ENCODE results near the gene OR6A2.
A peak's percentile ranks its signal among the peaks of the same experiment; 100 is the strongest.

OR6A2 gene

DNA sequence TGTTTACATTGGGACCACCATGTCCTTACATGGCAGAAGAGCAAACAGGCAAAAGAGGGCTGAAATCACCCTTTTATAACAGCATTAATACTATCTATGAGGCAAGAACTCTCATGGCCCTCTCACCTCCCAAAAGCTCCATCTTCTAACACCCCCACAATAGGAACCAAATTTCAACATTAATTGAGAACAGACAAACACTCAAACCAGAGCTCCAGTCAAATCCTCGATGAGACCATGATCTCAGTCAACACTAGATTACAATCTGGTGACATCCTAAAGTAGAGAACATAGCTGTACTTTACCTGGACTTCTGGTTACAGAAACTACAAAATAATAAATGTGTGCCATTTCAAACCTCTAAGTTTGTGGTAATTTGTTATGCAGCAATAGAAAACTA, 52.9 kb downstream of the OR6A2 start:
- peaks cover 13% of the 10 kb centered on the region for H3K4me1 ChIP-seq (ENCODE audit: low read depth, poor library complexity, severe bottlenecking)
- H3K4me3 ChIP-seq (IDR thresholded peaks at IDR 0.05; ENCODE audit: insufficient read depth, low read depth, low read length): no peak overlapping the region
- H3K27ac ChIP-seq: peak overlapping the region; percentile 15; the same call in 1 of the 2 replicates
- peak overlapping the region; percentile 78 for H3K4me2 ChIP-seq
- no peaks in the 10 kb centered on the region for H4K20me1 ChIP-seq (ENCODE audit: insufficient read depth)
- no peak for TF ChIP-seq CTCF (conservative IDR thresholded peaks at IDR 0.05; ENCODE audit: low read depth, low read length)
- H3K27me3 ChIP-seq (ENCODE audit: insufficient read depth, low read depth): no peaks in the 10 kb centered on the region
- H3K79me2 ChIP-seq (ENCODE audit: insufficient read depth, low read depth): no peaks in the 10 kb centered on the region
- H3K9ac ChIP-seq: peak overlapping the region; percentile 29; the same call in 1 of the 2 replicates
- peak overlapping the region; percentile 92 for H2AFZ ChIP-seq (ENCODE audit: low read depth)
- no peaks in the 10 kb centered on the region for H3K36me3 ChIP-seq (ENCODE audit: insufficient read depth)

GRCh38 chr11:6746086-6746618, 53.3 kb downstream of the OR6A2 start:
- Histone ChIP-seq H3K36me3 (ENCODE audit: insufficient read depth) (no peaks in the 10 kb centered on the region), H3K27ac (peak overlapping the region; percentile 15; the same call in 1 of the 2 replicates), H4K20me1 (ENCODE audit: insufficient read depth) (no peaks in the 10 kb centered on the region), H3K9ac (peak overlapping the region; percentile 29; the same call in 1 of the 2 replicates), H3K4me1 (ENCODE audit: low read depth, poor library complexity, severe bottlenecking) (peaks cover 13% of the 10 kb centered on the region), H2AFZ (ENCODE audit: low read depth) (peak overlapping the region; percentile 92), H3K4me3 (IDR thresholded peaks at IDR 0.05; ENCODE audit: insufficient read depth, low read depth, low read length) (no peak overlapping the region), H3K4me2 (peak overlapping the region; percentile 78), H3K27me3 (ENCODE audit: insufficient read depth, low read depth) (no peaks in the 10 kb centered on the region), H3K79me2 (ENCODE audit: insufficient read depth, low read depth) (no peaks in the 10 kb centered on the region)
- TF ChIP-seq CTCF (conservative IDR thresholded peaks at IDR 0.05; ENCODE audit: low read depth, low read length): no peak

DNA sequence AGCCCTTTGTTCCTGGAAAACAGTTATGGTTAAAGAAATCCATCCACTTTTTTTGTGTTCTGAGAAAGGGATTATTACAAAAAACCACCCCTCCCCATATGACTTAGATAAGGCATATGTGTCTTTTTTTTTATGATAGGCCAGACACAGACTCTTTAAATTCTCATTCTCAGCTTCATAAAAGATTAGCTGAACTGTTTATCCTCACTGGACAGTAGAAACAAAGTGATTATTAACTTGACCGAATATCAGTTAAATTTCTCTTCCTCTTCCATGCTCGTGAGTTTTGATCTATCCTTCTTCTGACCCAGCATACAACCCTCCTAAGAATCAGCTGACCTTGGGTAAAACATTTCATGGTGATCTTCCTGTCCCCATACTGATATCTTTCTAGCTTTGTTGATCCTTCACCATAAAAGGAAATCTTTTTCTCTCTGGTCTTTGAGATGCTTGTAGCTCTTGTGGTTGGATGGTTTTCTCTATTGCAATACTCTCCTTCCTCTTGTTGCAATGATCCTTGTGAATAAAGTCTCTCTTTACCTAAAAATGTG, 53.9 kb downstream of the OR6A2 start:
- Histone ChIP-seq H3K4me1 (ENCODE audit: low read depth, poor library complexity, severe bottlenecking) (peaks cover 13% of the 10 kb centered on the region), H3K36me3 (ENCODE audit: insufficient read depth) (no peaks in the 10 kb centered on the region), H3K27ac (0 out of 2 replicates have a peak overlapping the region, but pooled peaks have one; percentile 15), H3K4me3 (IDR thresholded peaks at IDR 0.05; ENCODE audit: insufficient read depth, low read depth, low read length) (no peak overlapping the region), H3K27me3 (ENCODE audit: insufficient read depth, low read depth) (no peaks in the 10 kb centered on the region), H3K9ac (no peak overlapping the region), H4K20me1 (ENCODE audit: insufficient read depth) (no peaks in the 10 kb centered on the region), H2AFZ (ENCODE audit: low read depth) (peak overlapping the region; percentile 92), H3K79me2 (ENCODE audit: insufficient read depth, low read depth) (no peaks in the 10 kb centered on the region), H3K4me2 (peak overlapping the region; percentile 78)
- TF ChIP-seq CTCF (conservative IDR thresholded peaks at IDR 0.05; ENCODE audit: low read depth, low read length): no peak

GRCh38 chr11:6745018-6745417, 54.5 kb downstream of the OR6A2 start:
- no peak for TF ChIP-seq CTCF (conservative IDR thresholded peaks at IDR 0.05; ENCODE audit: low read depth, low read length)
- no peak overlapping the region for H3K4me3 ChIP-seq (IDR thresholded peaks at IDR 0.05; ENCODE audit: insufficient read depth, low read depth, low read length)
- H3K9ac ChIP-seq: no peak overlapping the region

More at GRCh38 chr11:6745018-6745417, 54.5 kb downstream of the OR6A2 start:
- Histone ChIP-seq H3K4me1 (ENCODE audit: low read depth, poor library complexity, severe bottlenecking) (peaks cover 13% of the 10 kb centered on the region), H3K79me2 (ENCODE audit: insufficient read depth, low read depth) (no peaks in the 10 kb centered on the region), H3K36me3 (ENCODE audit: insufficient read depth) (no peaks in the 10 kb centered on the region), H3K27me3 (ENCODE audit: insufficient read depth, low read depth) (no peaks in the 10 kb centered on the region), H2AFZ (ENCODE audit: low read depth) (no peak overlapping the region), H4K20me1 (ENCODE audit: insufficient read depth) (no peaks in the 10 kb centered on the region), H3K27ac (no peak overlapping the region), H3K4me2 (no peak overlapping the region)

Measured in KMS-11 (cell line).